NK-92 (cell line): Measurements from ENCODE around the gene HOXD9.

Source experiments
- DNase-seq: peaks from one replicate; lab custom pipeline; 2025; ENCODE audit not compliant: unreplicated experiment; lab: John Stamatoyannopoulos, UW

Gene HOXD9

GRCh38 chr2:176152350-176153181 is 30.0 kb downstream of the HOXD9 start:
- DNase-seq, result no peak

GRCh38 chr2:176154576-176155252 is 32.2 kb downstream of the HOXD9 start:
- no peak for DNase-seq

- no peak for DNase-seq
Measured at GRCh38 chr2:176155356-176156044, 33.0 kb downstream of the HOXD9 start.

- no peak for DNase-seq
Measured at GRCh38 chr2:176156301-176156806, 33.8 kb downstream of the HOXD9 start.

- no peak for DNase-seq
Measured at GRCh38 chr2:176156807-176157498, 34.4 kb downstream of the HOXD9 start, which contains the start of gene HOXD3. Gene HOXD3, plus strand, starts transcription at chr2:176157307. Its CDS starts 11,808 bp downstream, at chr2:176169115.

GRCh38 chr2:176157499-176158185 is 35.1 kb downstream of the HOXD9 start:
- no peak for DNase-seq

- no peak for DNase-seq
Measured at GRCh38 chr2:176158186-176158591, 35.7 kb downstream of the HOXD9 start.

GRCh38 chr2:176158855-176159662 is 36.5 kb downstream of the HOXD9 start:
- no peak for DNase-seq

- no peak for DNase-seq
Measured at GRCh38 chr2:176159663-176160250, 37.2 kb downstream of the HOXD9 start.

GRCh38 chr2:176160251-176160985 is 37.9 kb downstream of the HOXD9 start:
- DNase-seq, result no peak

- no peak for DNase-seq
Measured at GRCh38 chr2:176160986-176161824, 38.7 kb downstream of the HOXD9 start.

GRCh38 chr2:176161825-176162626 is 39.5 kb downstream of the HOXD9 start:
- DNase-seq, result no peak

- no peak for DNase-seq
Measured at GRCh38 chr2:176162911-176163671, 40.6 kb downstream of the HOXD9 start.

- DNase-seq, result no peak
Measured at GRCh38 chr2:176163672-176164056, 41.1 kb downstream of the HOXD9 start.

- DNase-seq, result no peak
Measured at GRCh38 chr2:176164201-176164600, 41.7 kb downstream of the HOXD9 start.
